Lower leg skin (tissue), 4 donors: ENCODE measurements around the gene PEG3. TPM values are rescaled to one million over a fixed set of nuclear protein-coding genes. Genes with fewer than 3 reads are reported as not detected.

Experiments
- DNase-seq, 2 donors: peaks; one replicate each; pipeline ENCODE4 v3.0.0-alpha.2; 2019; ENCODE audit warnings: low spot score in 2 of 2
- H3K4me3 ChIP-seq: fragments of 200-600 bp; sonication (generic); 2 replicates; pipeline ENCODE4 v1.5.1; 2017; ENCODE audit warnings: mild to moderate bottlenecking, low read depth; ENCODE audit not compliant: poor library complexity, severe bottlenecking
- POLR2A ChIP-seq, 2 donors: fragments of 450-650 bp; IDR thresholded peaks; one replicate each; pipeline ENCODE4 v1.6.1; 2016 to 2017; ENCODE audit warnings: antibody characterized with exemption in 2 of 2, mild to moderate bottlenecking in 1 of 2, moderate library complexity in 1 of 2
- WGBS, 2 donors: methylation state at CpG; one replicate each; pipeline ENCODE4 v1.1.5; 2018; 5-methylcytosine and 5-hydroxymethylcytosine counted together
- intact Hi-C: fragments of 100-400 bp; cut with DNase I; formaldehyde crosslinking; loops from one replicate; pipeline ENCODE4 v1.15.0; 2023; ENCODE audit warnings: low total_unique reads
- total RNA-seq, 4 donors: library from RNA; depleted of rRNA; stranded (reverse); fragments of >200 nt; gene quantifications; one replicate each; pipeline ENCODE4 v1.1.0, GENCODE V29; 2016
- TF ChIP-seq, protein P1 (sequence below), 3 donors: fragments of 450-650 bp; IDR thresholded peaks; one replicate each; pipeline ENCODE4 v1.5.1; 2016; ENCODE audit warnings: antibody characterized with exemption in 3 of 3, mild to moderate bottlenecking in 3 of 3, moderate library complexity in 2 of 3

PEG3 gene
- total RNA-seq, 4 donors from 2014 or later, result 1.4 to 7.6 (median 3.6) TPM

DNA sequence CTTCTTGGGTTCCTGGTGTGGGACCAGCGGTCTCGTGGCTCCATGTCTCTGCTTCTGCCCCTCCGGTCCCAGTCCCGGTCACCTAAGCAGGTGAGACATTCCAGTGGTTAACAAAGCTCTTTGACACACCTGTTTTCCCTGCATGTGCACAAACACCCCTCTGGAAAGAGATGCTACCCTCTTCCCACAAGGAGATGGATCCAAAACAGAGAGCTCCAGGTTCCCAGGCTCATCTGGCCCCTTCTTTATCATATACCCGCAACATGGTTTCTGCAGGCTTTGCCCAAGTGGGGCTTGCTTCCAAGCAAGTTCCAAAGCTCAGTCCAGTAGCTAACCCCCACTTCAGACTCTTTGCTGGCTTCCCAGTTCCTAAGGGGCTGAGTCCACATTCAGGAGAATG lies 17.8 kb downstream of the PEG3 start:
- intact Hi-C loops, result no loop called here
- no peak overlapping the region for H3K4me3 ChIP-seq
- TF ChIP-seq, protein P1, sequence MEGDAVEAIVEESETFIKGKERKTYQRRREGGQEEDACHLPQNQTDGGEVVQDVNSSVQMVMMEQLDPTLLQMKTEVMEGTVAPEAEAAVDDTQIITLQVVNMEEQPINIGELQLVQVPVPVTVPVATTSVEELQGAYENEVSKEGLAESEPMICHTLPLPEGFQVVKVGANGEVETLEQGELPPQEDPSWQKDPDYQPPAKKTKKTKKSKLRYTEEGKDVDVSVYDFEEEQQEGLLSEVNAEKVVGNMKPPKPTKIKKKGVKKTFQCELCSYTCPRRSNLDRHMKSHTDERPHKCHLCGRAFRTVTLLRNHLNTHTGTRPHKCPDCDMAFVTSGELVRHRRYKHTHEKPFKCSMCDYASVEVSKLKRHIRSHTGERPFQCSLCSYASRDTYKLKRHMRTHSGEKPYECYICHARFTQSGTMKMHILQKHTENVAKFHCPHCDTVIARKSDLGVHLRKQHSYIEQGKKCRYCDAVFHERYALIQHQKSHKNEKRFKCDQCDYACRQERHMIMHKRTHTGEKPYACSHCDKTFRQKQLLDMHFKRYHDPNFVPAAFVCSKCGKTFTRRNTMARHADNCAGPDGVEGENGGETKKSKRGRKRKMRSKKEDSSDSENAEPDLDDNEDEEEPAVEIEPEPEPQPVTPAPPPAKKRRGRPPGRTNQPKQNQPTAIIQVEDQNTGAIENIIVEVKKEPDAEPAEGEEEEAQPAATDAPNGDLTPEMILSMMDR (IDR thresholded peaks at IDR 0.05), result no peak
- TF ChIP-seq POLR2A (IDR thresholded peaks at IDR 0.05), result no peak

DNA sequence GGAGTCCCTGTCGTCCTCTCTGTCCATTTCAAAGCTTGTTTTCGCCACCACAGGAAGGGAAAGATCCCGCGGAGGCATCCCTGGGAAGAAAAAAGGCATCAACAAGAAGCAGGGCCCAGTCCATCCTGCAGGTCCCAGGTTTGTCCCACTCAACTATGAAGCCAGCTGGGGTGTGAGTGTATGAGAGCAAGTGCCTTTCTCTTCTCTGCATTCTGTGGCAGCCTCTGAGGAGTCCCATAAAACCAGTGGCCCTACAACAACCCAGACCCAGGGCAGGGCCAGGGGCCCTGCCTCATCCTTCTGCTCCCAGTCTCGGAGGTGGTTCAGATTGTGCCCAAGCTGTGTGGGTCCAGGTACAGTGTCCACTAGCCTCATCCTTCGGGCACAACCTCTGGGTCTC lies 18.9 kb downstream of the PEG3 start:
- TF ChIP-seq, protein P1 (IDR thresholded peaks at IDR 0.05), result no peak
- TF ChIP-seq POLR2A (IDR thresholded peaks at IDR 0.05), result no peak
- WGBS, 2 donors, result 83 to 85% methylated on average over 6 of the region's 6 CpGs
- no peak for DNase-seq
- intact Hi-C loops, result no loop called here
- H3K4me3 ChIP-seq, result no peak overlapping the region

More for the DNA sequence above, 17.8 kb downstream of the PEG3 start:
- WGBS, 2 donors, result 92 to 98% methylated on average over 5 of the region's 5 CpGs
- DNase-seq, result no peak

DNA sequence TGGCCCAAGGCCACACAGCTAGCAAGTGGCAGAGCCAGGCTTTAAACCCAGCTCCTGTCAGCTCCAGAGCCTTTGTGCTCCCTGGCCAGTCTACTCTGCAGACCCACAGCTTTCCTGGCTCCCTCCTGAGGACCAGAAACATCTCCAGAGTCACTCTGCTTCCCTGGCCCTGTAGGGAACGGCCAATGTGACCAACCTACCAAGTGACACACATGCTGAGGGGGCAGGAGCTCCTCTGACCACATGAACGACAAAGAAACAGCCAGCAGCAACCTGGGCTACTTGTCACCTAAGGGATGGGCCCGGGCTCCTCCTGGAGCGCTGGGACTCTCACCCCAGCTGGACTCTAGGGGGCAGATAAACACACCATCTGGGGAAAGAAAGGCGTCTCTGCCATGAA lies 19.3 kb downstream of the PEG3 start:
- TF ChIP-seq POLR2A (IDR thresholded peaks at IDR 0.05), result no peak
- TF ChIP-seq, protein P1 (IDR thresholded peaks at IDR 0.05), result no peak
- intact Hi-C loops, result no loop called here
- H3K4me3 ChIP-seq, result no peak overlapping the region
- WGBS, 2 donors, result 83 to 86% methylated on average over 4 to 5 of the region's 5 CpGs
- DNase-seq, result no peak

DNA sequence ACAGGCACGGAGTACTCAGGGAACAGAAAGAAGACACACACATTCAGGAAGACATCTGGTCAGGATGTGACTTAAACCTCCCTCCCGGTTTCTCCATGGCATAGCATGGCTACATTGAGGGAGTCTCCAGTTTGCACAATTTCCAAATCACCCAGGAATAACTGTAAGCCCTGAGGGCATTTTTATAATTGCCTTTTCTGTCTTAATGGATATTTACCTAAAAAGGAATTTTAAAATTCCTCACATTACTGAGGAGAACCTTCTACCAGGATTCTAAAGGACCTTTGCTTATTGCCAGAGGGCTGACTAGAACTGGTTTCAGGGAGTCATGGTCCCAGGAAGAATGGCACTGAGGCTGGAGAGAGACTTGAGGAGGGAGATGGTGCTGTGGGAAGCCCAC lies 21.4 kb downstream of the PEG3 start:
- no peak overlapping the region for H3K4me3 ChIP-seq
- intact Hi-C loops, result no loop called here
- no peak for DNase-seq
- TF ChIP-seq POLR2A (IDR thresholded peaks at IDR 0.05), result no peak
- TF ChIP-seq, protein P1 (IDR thresholded peaks at IDR 0.05), result no peak
- WGBS, 2 donors, result 59 to 74% methylated on average over 2 of the region's 2 CpGs

DNA sequence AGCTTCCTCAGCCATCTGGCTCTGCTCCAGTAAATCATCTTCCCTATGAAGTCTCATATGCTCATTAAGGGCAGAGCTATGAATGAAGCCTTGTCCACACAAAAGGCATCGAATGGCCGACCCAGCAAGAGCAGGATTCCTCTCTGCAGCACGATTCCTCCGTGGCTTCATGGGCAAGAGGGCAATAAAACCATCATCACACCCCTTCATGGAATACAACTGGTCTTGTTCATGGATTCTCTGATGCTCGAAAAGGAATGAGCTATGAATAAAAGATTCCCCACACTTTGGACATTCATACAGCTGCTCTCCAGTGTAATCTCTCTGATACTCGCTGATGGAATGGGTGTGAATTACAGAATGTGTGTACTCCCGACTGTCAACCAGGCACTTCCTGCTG lies 25.9 kb downstream of the PEG3 start:
- no peak for TF ChIP-seq POLR2A (IDR thresholded peaks at IDR 0.05)
- TF ChIP-seq, protein P1 (IDR thresholded peaks at IDR 0.05), result no peak
- DNase-seq, result no peak
- WGBS, 2 donors, result 82 to 86% methylated on average over 7 of the region's 7 CpGs
- no peak overlapping the region for H3K4me3 ChIP-seq
- intact Hi-C loops, result no loop called here

DNA sequence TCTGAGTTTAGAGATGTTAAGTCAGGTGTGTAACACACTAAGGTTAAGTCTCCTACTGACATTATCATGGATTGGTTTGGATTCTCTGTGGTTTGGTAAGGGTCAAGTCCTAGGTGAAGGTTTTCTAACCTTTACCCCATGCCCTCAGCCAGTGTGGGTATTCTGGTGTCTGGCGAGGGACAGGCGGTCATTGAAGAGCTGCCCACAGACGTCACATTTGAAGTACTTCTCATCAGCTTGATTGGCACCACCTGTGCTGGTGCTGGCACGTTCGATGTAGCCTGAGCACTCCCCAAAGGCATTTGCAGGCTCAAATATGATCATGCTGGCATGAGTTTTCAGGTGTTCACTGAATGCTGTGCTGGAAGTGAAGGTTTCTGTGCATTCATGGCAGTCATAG lies 27.0 kb downstream of the PEG3 start:
- TF ChIP-seq, protein P1 (IDR thresholded peaks at IDR 0.05), result no peak
- no peak for TF ChIP-seq POLR2A (IDR thresholded peaks at IDR 0.05)
- no peak for DNase-seq
- intact Hi-C loops, result no loop called here
- H3K4me3 ChIP-seq, result no peak overlapping the region
- 65 to 81% methylated on average over 5 of the region's 5 CpGs for WGBS, 2 donors
